ENCODE data around the gene PTGER3. TPM values are rescaled to one million over a fixed set of nuclear protein-coding genes. Genes with fewer than 3 reads are reported as not detected.

PTGER3 gene
- total RNA-seq, 4 donors from 2014 or later, result 51.1 to 217 (median 119) TPM

DNA sequence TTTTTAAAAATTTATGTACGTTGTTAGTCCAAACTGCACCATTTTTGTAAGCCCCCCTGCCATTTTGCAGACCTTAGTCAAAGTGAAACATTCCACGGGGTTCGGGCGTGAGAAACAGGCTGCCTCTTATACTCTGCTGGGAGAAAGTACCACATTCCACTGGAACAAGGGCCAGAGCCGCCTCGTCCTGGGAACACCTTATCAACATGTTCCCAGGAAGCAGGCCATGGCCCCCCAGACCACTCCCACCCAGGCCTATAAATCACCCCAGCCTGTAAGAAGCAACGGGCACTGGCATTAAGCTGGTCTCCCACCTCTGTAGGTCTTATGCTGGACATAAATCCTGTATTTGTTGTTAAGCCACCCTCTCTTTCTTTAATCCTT, 34.1 kb upstream of the PTGER3 start:
- no peak for TF ChIP-seq POLR2A (IDR thresholded peaks at IDR 0.05)
- TF ChIP-seq, protein P1, sequence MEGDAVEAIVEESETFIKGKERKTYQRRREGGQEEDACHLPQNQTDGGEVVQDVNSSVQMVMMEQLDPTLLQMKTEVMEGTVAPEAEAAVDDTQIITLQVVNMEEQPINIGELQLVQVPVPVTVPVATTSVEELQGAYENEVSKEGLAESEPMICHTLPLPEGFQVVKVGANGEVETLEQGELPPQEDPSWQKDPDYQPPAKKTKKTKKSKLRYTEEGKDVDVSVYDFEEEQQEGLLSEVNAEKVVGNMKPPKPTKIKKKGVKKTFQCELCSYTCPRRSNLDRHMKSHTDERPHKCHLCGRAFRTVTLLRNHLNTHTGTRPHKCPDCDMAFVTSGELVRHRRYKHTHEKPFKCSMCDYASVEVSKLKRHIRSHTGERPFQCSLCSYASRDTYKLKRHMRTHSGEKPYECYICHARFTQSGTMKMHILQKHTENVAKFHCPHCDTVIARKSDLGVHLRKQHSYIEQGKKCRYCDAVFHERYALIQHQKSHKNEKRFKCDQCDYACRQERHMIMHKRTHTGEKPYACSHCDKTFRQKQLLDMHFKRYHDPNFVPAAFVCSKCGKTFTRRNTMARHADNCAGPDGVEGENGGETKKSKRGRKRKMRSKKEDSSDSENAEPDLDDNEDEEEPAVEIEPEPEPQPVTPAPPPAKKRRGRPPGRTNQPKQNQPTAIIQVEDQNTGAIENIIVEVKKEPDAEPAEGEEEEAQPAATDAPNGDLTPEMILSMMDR (IDR thresholded peaks at IDR 0.05), result no peak
- Histone ChIP-seq H3K36me3 (no peaks in the 10 kb centered on the region), H3K27ac (peak overlapping the region; percentile 84 to 92), H3K4me3 (peak overlapping the region; percentile 73 to 86), H3K9me3 (no peaks in the 10 kb centered on the region), H3K27me3 (no peaks in the 10 kb centered on the region), H3K4me1 (peaks cover 0 to 7% of the 10 kb centered on the region in 2 donors)
- intact Hi-C loops (cut with DNase I; ENCODE audit: low total_unique reads), result no loop called here
- DNase-seq, result peak; percentile 19 to 22

DNA sequence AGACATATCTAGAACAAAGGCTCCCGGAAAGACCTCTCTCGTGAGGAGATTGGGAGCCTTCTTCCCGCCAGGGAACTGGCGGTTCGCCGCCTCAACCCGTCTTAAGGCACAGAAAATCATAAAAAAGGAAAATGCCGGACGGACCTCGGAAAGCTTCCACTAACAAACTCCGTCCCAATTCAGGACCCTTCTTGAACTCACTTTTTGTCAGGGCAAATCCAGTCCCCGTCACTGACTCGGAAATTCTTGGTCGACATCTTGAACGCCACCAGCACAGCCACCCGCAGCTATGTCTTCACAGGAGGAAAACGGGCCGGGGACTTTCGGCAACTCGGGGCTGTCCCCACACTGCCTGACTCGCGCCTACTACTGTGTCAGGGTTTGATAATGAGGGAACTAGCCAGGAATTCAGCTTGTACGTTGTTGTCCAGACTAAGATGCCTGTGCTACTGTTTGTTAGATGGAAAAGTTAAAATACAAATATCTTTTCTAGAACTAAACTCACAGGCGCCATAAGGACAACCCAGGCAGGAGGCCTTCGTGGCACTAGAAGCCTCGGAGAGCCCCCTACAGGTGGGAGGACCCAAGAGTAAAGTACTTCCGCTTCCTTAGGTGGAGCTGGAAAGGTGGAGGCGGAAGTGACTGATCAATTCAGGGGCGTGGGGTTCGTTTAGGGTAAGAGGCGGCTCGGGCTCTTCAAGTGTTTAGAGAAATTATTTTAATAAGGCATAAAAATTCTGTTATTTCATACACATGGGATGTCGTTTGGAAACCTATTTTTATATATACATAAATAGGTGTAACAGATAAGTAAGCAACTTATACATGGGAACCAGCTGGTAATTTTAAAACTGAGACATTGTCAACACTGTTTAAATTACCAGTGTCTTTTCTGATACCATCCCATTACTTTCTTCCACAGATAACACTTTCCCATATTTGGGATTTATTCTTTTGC, 33.4 kb upstream of the PTGER3 start, which contains the start of gene ZRANB2:
ZRANB2 (minus strand) TSS at position 297 of the 958 bp plus-strand sequence; CDS start at position 257, 40 bp downstream.
- peaks cover 0 to 7% of the 10 kb centered on the region in 2 donors for H3K4me1 ChIP-seq
- no peaks in the 10 kb centered on the region for H3K27me3 ChIP-seq
- intact Hi-C loops (cut with DNase I; ENCODE audit: low total_unique reads), result no loop called here
- H3K9me3 ChIP-seq, result no peaks in the 10 kb centered on the region
- TF ChIP-seq, protein P1 (IDR thresholded peaks at IDR 0.05), result peak; percentile 66 to 80 (median 72)
- peak; percentile 52 to 56 for TF ChIP-seq POLR2A (IDR thresholded peaks at IDR 0.05)
- peak; percentile 88 to 91 for DNase-seq
- H3K27ac ChIP-seq, result peak within 1 kb of the TSS; percentile 84 to 92
- H3K4me3 ChIP-seq, result peak within 1 kb of the TSS; percentile 73 to 86
- H3K36me3 ChIP-seq, result no peaks in the 10 kb centered on the region

DNA sequence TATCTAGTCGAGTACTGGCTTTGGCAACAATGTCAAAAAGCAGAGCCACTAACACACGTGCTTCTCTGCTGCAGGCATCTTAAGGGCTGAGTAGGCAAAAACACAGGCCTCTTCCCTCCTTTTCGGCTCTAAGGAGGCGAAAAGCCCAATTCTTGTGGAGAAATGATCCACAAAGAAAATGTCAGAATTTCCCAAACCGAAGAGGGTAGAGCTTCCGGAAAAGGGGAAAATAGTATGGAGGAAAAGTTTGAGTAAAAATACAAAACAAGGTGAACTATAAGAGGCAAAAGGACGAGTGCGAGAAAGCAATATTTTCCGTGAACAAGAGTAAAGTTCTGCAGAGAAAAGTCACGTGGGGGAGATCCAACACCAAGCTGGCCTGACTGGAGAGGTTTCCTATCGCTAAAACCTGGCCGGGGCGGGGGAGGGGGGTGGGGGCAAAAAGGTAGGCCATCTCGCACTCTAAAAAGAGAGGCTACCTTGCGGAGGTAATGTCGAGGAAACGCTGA, 32.7 kb upstream of the PTGER3 start:
- intact Hi-C loops (cut with DNase I; ENCODE audit: low total_unique reads), result no loop called here
- H3K4me3 ChIP-seq, result peak overlapping the region; percentile 73 to 86

DNA sequence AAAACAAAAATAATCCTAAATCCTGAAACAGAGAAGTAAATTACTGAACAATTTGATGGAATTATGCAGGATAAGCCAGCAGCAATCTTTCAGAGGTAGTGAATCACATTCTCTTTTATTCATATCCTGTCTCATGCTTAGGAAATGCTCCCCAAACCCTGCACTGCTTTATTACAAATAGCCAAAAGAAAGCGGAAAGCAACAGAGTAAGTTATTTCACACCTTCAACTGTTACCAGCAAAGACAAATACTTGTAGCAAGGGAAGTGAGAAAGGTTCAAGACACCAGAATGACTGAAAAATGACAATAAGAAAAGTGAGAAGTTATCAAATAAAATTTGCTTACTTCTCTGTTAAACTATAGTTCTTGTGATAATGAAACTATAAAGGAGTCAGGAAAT, 27.1 kb upstream of the PTGER3 start:
- intact Hi-C loops (cut with DNase I; ENCODE audit: low total_unique reads), result no loop called here
- DNase-seq, result no peak
- TF ChIP-seq, protein P1 (IDR thresholded peaks at IDR 0.05), result no peak
- TF ChIP-seq POLR2A (IDR thresholded peaks at IDR 0.05), result no peak
- no peak overlapping the region for H3K4me3 ChIP-seq
- H3K27me3 ChIP-seq, result no peaks in the 10 kb centered on the region
- no peaks in the 10 kb centered on the region for H3K36me3 ChIP-seq
- H3K27ac ChIP-seq, result no peak overlapping the region
- peaks cover 0 to 7% of the 10 kb centered on the region in 2 donors for H3K4me1 ChIP-seq
- no peaks in the 10 kb centered on the region for H3K9me3 ChIP-seq

More for the DNA sequence above, 32.7 kb upstream of the PTGER3 start:
- H3K27ac ChIP-seq, result peak overlapping the region; percentile 84 to 92
- no peaks in the 10 kb centered on the region for H3K9me3 ChIP-seq
- TF ChIP-seq POLR2A (IDR thresholded peaks at IDR 0.05), result no peak
- TF ChIP-seq, protein P1 (IDR thresholded peaks at IDR 0.05), result no peak
- no peaks in the 10 kb centered on the region for H3K27me3 ChIP-seq
- DNase-seq, result no peak
- peaks cover 0 to 7% of the 10 kb centered on the region in 2 donors for H3K4me1 ChIP-seq
- H3K36me3 ChIP-seq, result no peaks in the 10 kb centered on the region

DNA sequence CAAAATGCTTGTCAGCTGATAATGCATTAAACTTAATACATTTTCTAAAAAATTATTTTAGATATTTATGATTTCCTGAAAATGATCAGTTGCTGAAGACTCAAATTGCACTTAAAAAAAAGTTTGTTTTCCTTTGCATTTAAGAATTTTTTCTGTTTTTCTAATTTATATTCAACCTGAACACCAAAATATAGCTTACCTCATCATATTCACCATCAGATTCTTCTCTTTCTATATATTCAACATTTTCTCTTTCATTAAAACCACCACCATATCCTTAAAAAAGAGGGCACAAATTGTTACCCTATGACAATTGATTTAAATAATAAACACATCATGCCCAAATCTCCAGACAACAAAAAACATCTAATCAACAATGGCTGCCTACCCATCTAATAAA, 24.7 kb upstream of the PTGER3 start:
- Histone ChIP-seq H3K4me1 (no peaks in the 10 kb centered on the region), H3K27me3 (no peaks in the 10 kb centered on the region), H3K27ac (no peak overlapping the region), H3K36me3 (no peaks in the 10 kb centered on the region), H3K9me3 (no peaks in the 10 kb centered on the region), H3K4me3 (no peak overlapping the region)
- TF ChIP-seq POLR2A (IDR thresholded peaks at IDR 0.05), result no peak
- TF ChIP-seq, protein P1 (IDR thresholded peaks at IDR 0.05), result no peak
- intact Hi-C loops (cut with DNase I; ENCODE audit: low total_unique reads), result no loop called here
- no peak for DNase-seq
